Measurements from ENCODE around the gene CXADR. TPM values are rescaled to one million over a fixed set of nuclear protein-coding genes. Genes with fewer than 3 reads are reported as not detected.

CXADR gene
- total and polyA plus RNA-seq, 4 donors, result 6.3 to 40.2 (median 18.8) TPM

GRCh38 chr21:17539743-17540341 lies 27.0 kb downstream of the CXADR start:
- Histone ChIP-seq H3K4me1 (ENCODE audit: control insufficient read depth in 5 of 5, insufficient read depth in 5 of 5, low read length in 5 of 5) (peaks cover 0 to 19% (median 12%) of the 10 kb centered on the region in 5 donors), H3K27ac (ENCODE audit: low read depth in 1 of 2, low read length in 1 of 2) (peak overlapping the region in 1 of 2 donors; percentile 33), H3K9me3 (ENCODE audit: control insufficient read depth in 4 of 4, insufficient read depth in 3 of 4, low read length in 3 of 4) (no peaks in the 10 kb centered on the region), H3K9ac (ENCODE audit: insufficient read depth in 1 of 2, low read length in 2 of 2) (no peak overlapping the region), H3K4me3 (no peak overlapping the region), H3K36me3 (ENCODE audit: control insufficient read depth in 4 of 4, insufficient read depth in 4 of 4, low read length in 4 of 4) (no peaks in the 10 kb centered on the region), H3K27me3 (ENCODE audit: control insufficient read depth in 3 of 3, insufficient read depth in 3 of 3, low read length in 2 of 3) (no peaks in the 10 kb centered on the region)
- ATAC-seq (ENCODE audit: insufficient read depth, low FRiP score) (no peak), DNase-seq (no peak)
- no peak for TF ChIP-seq CTCF (IDR thresholded peaks at IDR 0.05; ENCODE audit: control extremely low read depth, extremely low read depth)
- WGBS, 2 donors, result 76 to 77% methylated on average over 9 of the region's 9 CpGs

GRCh38 chr21:17540530-17540929 lies 27.7 kb downstream of the CXADR start:
- ATAC-seq (ENCODE audit: insufficient read depth, low FRiP score), result no peak
- Histone ChIP-seq H3K9ac (ENCODE audit: insufficient read depth in 1 of 2, low read length in 2 of 2) (no peak overlapping the region), H3K9me3 (ENCODE audit: control insufficient read depth in 4 of 4, insufficient read depth in 3 of 4, low read length in 3 of 4) (no peaks in the 10 kb centered on the region), H3K36me3 (ENCODE audit: control insufficient read depth in 4 of 4, insufficient read depth in 4 of 4, low read length in 4 of 4) (no peaks in the 10 kb centered on the region), H3K27me3 (ENCODE audit: control insufficient read depth in 3 of 3, insufficient read depth in 3 of 3, low read length in 2 of 3) (no peaks in the 10 kb centered on the region), H3K4me3 (no peak overlapping the region), H3K27ac (ENCODE audit: low read depth in 1 of 2, low read length in 1 of 2) (peak overlapping the region in 1 of 2 donors; percentile 33), H3K4me1 (ENCODE audit: control insufficient read depth in 5 of 5, insufficient read depth in 5 of 5, low read length in 5 of 5) (peaks cover 0 to 19% (median 12%) of the 10 kb centered on the region in 5 donors)
- DNase-seq, result no peak
- TF ChIP-seq CTCF (IDR thresholded peaks at IDR 0.05; ENCODE audit: control extremely low read depth, extremely low read depth), result no peak
- 80 to 88% methylated on average over 4 of the region's 4 CpGs for WGBS, 2 donors

- H3K4me1 ChIP-seq (ENCODE audit: control insufficient read depth in 5 of 5, insufficient read depth in 5 of 5, low read length in 5 of 5), result peaks cover 0 to 19% (median 12%) of the 10 kb centered on the region in 5 donors
- no peaks in the 10 kb centered on the region for H3K36me3 ChIP-seq (ENCODE audit: control insufficient read depth in 4 of 4, insufficient read depth in 4 of 4, low read length in 4 of 4)
- H3K9ac ChIP-seq (ENCODE audit: insufficient read depth in 1 of 2, low read length in 2 of 2), result no peak overlapping the region
- no peak for TF ChIP-seq CTCF (IDR thresholded peaks at IDR 0.05; ENCODE audit: control extremely low read depth, extremely low read depth)
- ATAC-seq (ENCODE audit: insufficient read depth, low FRiP score) (no peak), DNase-seq (peak; percentile 50 to 76 (median 73))
- no peaks in the 10 kb centered on the region for H3K27me3 ChIP-seq (ENCODE audit: control insufficient read depth in 3 of 3, insufficient read depth in 3 of 3, low read length in 2 of 3)
- peak overlapping the region in 1 of 2 donors; percentile 33 for H3K27ac ChIP-seq (ENCODE audit: low read depth in 1 of 2, low read length in 1 of 2)
- WGBS, 2 donors, result 39 to 67% methylated on average over 5 of the region's 5 CpGs
- H3K4me3 ChIP-seq, result no peak overlapping the region
- H3K9me3 ChIP-seq (ENCODE audit: control insufficient read depth in 4 of 4, insufficient read depth in 3 of 4, low read length in 3 of 4), result no peaks in the 10 kb centered on the region
These were observed 29.6 kb downstream of the CXADR start for GRCh38 chr21:17542371-17543011.
